Choroid plexus epithelial cell (primary cell): ENCODE results near the gene ATXN2.
"Not testable (repeated sequence)": the region's sequence is repeated elsewhere in the genome, so short reads cannot be mapped to it uniquely, and the experiment has no call there.

Experiments used
- DNase-seq: peaks from one replicate; pipeline ENCODE4 v3.0.0-alpha.2; 2010; ENCODE audit warnings: low read depth
- H3K4me3 ChIP-seq: 2 replicates; pipeline ENCODE4 v1.5.1; 2011; ENCODE audit warnings: low read depth, mild to moderate bottlenecking, control low read depth, low read length, moderate library complexity
- CTCF ChIP-seq: conservative IDR thresholded peaks from 2 replicates; pipeline ENCODE4 v1.5.1; 2011; ENCODE audit warnings: low read depth, mild to moderate bottlenecking, control low read depth, inconsistent platforms, low read length, moderate library complexity

Gene ATXN2

GRCh38 chr12:111599453-111600204, 514 bp upstream of the ATXN2 start:
- peak; percentile 12 for TF ChIP-seq CTCF
- H3K4me3 ChIP-seq, result peak overlapping the region; percentile 92
- DNase-seq, result peak; percentile 98

- TF ChIP-seq CTCF, result no peak
- DNase-seq, result peak; percentile 17
- peak overlapping the region; percentile 92 for H3K4me3 ChIP-seq
Observed at GRCh38 chr12:111597831-111598636, 1.1 kb downstream of the ATXN2 start.

GRCh38 chr12:111596985-111597830, 1.9 kb downstream of the ATXN2 start:
- H3K4me3 ChIP-seq, result peak overlapping the region; percentile 92
- DNase-seq, result peak; percentile 69
- no peak for TF ChIP-seq CTCF

GRCh38 chr12:111595341-111595835, 3.7 kb downstream of the ATXN2 start:
- H3K4me3 ChIP-seq, DNase-seq: not testable (repeated sequence)

GRCh38 chr12:111591399-111592010, 7.6 kb downstream of the ATXN2 start:
- H3K4me3 ChIP-seq, DNase-seq: not testable (repeated sequence)

GRCh38 chr12:111590552-111590951, 8.6 kb downstream of the ATXN2 start:
- H3K4me3 ChIP-seq, result no peak overlapping the region
- no peak for TF ChIP-seq CTCF
- no peak for DNase-seq

GRCh38 chr12:111589601-111590000, 9.5 kb downstream of the ATXN2 start:
- DNase-seq, result no peak
- no peak overlapping the region for H3K4me3 ChIP-seq
- TF ChIP-seq CTCF, result no peak
